Left lobe of liver (tissue), 2 donors: Measurements from ENCODE around the gene TRMU. TPM values are rescaled to one million over a fixed set of nuclear protein-coding genes. Genes with fewer than 3 reads are reported as not detected.
"Not testable (repeated sequence)": the region's sequence is repeated elsewhere in the genome, so short reads cannot be mapped to it uniquely, and the experiment has no call there.

Source experiments
- ATAC-seq: fragments of 200-7000 bp; cut with Tn5 transposase; one replicate; pipeline ENCODE4 v1.9.1; 2020; ENCODE audit warnings: mild to moderate bottlenecking, moderate library complexity
- DNase-seq: peaks from one replicate; pipeline ENCODE4 v3.0.0-alpha.2; 2020; ENCODE audit warnings: low spot score
- total RNA-seq: library from RNA; stranded (reverse); gene quantifications from one replicate; pipeline ENCODE4 v1.2.1, GENCODE V29; 2021
- donor health status: DM: no; HTN: no; CAD: no; lungs with moderate emphysema.
- donor health status: DM: no; HTN: yes; CAD: no.

The TRMU gene
- total RNA-seq, 1 donor from 2014 or later, result 23.6 TPM

GRCh38 chr22:46299101-46299500 is 36.4 kb upstream of the TRMU start:
- DNase-seq (no peak), ATAC-seq (no peak)

GRCh38 chr22:46300491-46300890 is 35.0 kb upstream of the TRMU start:
- ATAC-seq, result no peak
- no peak for DNase-seq

GRCh38 chr22:46303347-46303965 is 32.1 kb upstream of the TRMU start:
- no peak for ATAC-seq
- no peak for DNase-seq

DNA sequence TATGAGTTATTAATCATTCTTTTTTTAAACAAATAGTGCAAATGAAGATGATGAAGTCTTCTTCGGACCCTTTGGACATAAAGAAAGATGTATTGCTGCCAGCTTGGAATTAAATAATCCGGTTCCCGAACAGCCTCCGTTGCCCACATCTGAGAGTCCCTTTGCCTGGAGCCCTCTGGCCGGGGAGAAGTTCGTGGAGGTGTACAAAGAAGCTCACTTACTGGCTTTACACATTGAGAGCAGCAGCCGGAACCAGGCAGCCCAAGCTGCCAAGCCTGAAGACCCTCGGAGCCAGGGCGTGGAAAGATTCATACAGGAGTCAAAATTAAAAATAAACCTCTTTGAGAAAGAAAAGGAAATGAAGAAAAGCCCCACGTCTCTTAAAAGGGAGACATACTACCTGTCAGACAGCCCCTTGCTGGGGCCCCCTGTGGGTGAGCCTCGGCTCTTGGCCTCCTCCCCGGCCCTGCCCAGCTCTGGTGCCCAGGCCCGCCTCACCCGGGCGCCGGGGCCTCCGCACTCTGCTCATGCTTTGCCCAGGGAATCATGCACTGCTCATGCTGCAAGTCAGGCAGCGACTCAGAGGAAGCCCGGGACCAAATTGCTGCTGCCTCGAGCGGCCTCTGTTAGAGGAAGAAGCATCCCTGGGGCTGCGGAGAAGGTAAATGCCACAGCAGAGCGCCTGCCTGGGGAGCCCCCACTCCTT is 27.1 kb upstream of the TRMU start:
- ATAC-seq (no peak), DNase-seq (no peak)

DNA sequence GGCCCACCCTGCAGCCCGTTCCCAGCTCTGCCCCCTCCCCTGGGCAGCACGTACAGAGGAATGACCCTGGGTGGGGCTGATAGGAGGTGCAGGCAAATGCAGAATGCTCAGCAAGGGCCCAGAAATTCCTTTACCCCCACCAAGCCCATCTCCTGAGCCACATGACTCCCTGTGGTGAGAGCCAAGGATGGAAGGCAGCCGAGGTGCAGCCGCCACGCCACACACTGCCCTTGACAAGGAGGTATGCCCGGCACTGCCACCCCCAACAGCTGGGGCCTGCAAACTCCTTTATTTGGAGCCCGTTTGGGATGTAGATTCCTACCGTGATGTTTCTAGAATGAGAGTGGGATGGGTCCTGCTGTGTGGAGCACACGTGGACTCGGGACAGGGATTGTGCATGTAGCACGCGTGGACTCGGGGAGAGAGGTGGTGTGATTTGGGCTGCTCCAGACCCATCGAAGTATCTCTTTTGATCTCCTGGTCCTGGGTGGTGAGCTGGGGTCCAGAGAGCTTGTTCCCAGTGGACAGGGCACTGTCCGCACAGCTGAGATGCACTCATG is 25.9 kb upstream of the TRMU start:
- no peak for ATAC-seq
- DNase-seq, result no peak

- DNase-seq (no peak), ATAC-seq (no peak)
Measured at GRCh38 chr22:46312056-46312455, 23.5 kb upstream of the TRMU start.

- DNase-seq, ATAC-seq: not testable (repeated sequence)
Measured at GRCh38 chr22:46312848-46313247, 22.7 kb upstream of the TRMU start.

GRCh38 chr22:46315976-46316375 is 19.5 kb upstream of the TRMU start:
- no peak for DNase-seq
- ATAC-seq, result no peak

DNA sequence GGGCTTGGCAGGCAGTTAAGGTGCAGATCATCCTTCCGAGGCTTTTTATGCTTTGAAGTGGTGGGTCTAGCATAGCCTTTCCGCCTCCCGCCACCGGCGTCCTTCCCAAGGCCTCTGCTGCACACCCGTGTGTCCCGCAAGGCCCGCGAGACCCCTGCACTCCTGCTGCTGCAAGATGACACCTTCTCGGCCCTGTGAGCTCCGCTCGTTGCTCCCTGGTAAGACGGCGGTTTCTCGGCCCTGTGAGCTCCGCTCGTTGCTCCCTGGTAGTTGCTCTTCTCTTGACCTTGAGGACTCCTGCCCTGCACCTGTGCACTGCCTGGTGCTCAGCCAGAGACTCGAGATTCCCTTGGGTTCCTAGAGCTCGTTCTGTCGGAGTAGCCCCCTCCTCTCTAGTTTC is 17.9 kb upstream of the TRMU start:
- DNase-seq (no peak), ATAC-seq (no peak)

DNA sequence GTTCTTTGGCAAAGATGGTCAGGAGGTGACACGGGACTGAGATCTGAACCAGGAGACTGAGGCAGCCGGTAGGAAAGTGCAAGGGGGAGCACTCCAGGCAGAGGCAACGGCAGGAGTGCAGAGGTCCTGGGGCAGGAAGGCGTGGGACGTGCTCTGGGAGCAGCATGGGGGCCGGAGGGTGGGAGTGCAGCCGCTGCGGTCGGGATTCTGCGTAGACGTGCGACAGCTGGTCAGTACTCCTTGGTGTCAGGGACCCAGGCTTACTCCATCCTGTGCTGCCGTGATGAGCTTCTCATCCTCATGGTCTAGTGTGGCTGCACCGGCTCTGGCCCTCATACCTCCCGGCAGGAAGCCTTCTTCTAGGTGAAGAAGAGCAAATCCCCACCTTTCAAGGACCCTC is 16.9 kb upstream of the TRMU start:
- ATAC-seq (no peak), DNase-seq (no peak)

DNA sequence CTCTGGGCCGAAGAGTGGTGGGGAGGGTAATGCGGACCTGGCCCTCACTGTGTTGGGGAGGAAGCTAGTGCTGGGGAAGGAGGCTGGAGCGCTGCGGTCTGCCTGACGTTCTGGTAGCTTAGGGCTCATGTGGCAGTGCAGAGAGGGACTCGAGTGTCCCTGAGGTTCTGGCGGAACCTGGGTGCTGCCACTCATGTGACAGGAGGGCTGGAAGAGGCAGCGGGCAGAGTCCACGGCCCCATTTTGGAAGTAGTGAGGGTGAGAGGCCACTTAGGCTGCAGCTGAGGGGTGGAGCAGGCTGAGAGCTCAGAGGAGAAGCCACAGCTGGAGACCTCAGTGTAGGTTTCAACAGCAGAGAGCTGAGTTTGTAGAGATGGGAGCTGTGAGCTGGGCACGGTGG is 16.2 kb upstream of the TRMU start:
- DNase-seq (no peak), ATAC-seq (no peak)

DNA sequence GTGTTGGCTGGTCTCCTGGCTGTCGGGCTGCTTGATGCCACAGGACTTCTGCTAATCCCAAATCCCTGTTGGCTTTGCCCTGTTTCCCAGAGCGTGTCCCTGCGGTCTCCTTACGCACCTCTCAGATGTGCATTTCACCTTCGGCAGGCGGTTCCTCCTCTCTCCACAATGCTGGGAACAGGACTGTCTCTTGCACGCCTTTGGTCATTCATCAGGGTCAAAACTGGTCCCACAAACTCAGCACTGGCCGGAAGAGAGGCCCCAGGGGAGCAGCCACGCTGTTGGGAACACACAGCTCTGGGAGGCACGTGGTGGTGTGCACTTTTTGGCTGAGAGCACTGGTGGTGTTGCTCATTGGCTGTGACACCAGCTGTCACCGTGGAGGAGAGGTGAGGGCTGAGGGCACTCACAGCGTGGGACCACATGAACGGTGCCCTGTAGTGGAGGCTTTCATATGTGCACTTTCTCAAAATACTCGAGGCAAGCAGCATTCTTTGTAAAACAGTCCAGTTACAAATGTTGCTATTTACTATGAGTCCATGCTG is 15.3 kb upstream of the TRMU start:
- ATAC-seq (no peak), DNase-seq (no peak)

- no peak for ATAC-seq
- DNase-seq, result no peak
Measured at GRCh38 chr22:46320716-46321386, 14.7 kb upstream of the TRMU start.

DNA sequence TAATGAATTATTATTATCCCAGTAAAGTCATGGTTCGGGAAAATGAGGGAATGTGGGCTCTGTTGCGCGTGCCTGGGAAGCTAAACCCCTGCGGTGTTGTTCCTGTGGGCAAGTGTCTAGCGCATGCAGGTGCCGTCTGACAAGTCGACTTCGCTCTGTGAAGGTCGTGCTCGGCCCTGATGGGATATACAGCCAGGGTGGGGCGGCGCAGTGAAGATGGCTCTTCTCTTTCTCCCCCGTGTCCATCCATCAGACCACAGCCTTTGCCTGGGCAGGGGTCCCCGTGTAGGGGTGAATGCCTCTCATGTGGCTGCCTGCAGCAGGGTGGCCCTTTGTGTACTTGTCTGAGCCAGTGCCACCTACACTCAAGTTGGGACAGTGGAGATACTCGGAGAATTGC is 12.8 kb upstream of the TRMU start:
- ATAC-seq (no peak), DNase-seq (no peak)

- no peak for ATAC-seq
- DNase-seq, result no peak
Measured at GRCh38 chr22:46323162-46323561, 12.4 kb upstream of the TRMU start.

DNA sequence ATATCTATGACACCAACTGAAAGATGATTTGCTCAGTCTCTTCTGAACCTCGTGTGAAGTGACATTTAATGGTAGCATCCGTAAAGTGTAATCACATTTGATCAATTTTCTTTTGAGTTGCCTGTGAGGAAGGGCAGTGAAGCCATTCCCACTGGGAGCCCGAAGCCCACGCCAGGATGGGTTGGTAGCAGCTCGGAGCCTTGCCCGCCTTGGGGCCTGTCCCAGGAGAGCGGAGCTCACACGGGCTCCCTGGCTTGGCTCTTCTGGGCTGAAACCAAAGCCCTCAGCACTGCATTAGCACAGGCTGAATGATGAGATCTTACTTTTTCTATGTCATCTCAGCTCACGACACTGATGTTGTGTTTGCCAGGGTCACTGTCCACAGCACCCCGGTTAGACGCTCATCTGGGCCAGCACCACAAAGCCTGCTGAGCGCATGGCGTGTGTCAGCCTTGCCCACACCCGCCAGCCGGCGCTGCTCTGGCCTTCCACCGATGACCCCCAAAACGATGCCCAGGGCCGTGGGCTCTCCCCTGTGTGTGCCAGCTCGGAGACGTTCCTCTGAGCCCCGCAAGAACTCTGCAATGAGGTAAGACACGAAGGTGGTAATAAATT is 9.3 kb upstream of the TRMU start:
- DNase-seq (no peak), ATAC-seq (no peak)

DNA sequence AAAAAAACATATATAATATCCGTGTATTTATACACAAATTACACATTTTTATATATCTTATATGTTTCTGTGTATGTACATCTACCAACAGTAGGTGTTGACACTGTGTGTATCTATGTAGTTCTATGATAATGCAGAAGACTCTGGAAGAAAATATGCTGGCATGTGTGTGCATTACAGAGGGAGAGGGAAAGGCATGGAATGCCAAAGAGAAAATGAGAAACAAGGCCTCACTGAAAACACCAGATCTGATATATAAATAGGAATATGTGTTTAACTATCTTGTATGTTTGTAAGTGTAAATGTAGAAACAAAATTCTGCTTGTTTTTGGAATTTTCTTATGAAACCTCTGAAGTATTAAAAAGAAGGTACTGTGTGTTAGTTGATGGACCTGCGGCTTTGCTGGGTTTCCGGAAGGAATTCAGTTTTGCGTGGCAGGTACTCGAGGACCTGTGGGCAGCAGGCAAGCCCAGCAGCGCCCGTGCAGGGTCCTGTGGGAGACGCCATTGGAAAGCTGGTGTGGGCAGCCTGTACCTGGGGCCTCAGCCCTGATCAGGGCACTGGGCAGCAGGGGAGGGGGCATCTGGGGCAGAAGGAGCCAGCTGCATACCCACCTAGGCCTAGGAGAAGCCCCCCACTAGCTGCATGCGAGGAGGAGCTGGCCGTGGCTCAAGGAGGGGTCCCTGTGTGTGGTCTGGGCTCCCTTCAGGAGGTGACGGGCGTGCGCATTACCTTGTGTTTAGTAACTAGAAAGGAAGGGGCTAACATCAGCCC is 7.6 kb upstream of the TRMU start:
- no peak for ATAC-seq
- DNase-seq, result no peak

DNA sequence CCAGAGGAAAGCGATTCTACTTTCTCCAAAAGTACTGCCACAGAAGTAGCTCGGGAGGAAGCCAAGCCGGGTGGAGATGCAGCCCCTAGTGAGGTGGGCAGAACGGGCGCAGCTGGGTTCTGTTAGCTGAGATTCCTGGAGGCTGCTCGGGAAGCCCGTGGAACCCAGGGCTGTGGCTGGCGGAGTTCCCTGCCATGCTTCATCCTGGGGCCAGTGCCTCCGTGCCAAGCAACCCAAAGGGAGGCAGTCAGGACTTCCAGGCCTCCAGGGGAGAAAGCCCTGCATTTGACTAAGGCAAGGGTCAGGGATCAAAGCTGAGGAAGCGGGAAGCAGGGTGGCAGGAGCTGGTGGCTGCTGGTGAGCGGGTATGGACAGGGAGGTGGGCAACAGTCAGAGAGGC is 6.7 kb upstream of the TRMU start:
- DNase-seq (no peak), ATAC-seq (no peak)

- no peak for DNase-seq
- ATAC-seq, result no peak
Measured at GRCh38 chr22:46329616-46330015, 5.9 kb upstream of the TRMU start.

DNA sequence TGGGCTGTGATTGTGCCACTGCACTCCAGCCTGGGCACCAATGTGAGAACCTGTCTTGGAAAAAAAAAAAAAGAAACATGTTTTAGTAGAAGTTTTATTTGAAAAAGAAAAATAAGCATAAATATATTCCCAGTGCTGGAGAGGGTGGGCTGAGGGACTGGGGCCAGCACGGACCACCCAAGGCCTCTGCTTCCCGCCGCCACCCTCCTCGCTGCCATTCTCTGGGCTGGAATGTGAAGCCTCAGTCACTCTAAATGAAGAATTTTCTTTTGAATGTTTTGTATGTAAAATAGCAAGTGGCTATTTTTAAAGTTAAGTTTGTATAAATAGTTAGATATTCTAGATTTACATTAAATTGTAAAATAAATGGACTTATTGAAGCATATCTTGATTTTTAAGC is 5.1 kb upstream of the TRMU start:
- no peak for DNase-seq
- ATAC-seq, result no peak

- DNase-seq (no peak), ATAC-seq (no peak)
Measured at GRCh38 chr22:46331496-46331895, 4.0 kb upstream of the TRMU start.
